H1 (cell line): ENCODE measurements around the gene LRP2BP. TPM values are rescaled to one million over a fixed set of nuclear protein-coding genes. Genes with fewer than 3 reads are reported as not detected.

ENCODE experiments used
- CTCF ChIA-PET: fragments of 300-600 bp; sonication (Branson Sonifier 250); formaldehyde crosslinking; loops from one replicate; lab custom pipeline; 2021; ENCODE audit not compliant: partially characterized antibody; lab: Charles Lee
- POLR2A ChIA-PET: fragments of 300-600 bp; sonication (Branson Sonifier 250); formaldehyde crosslinking; loops from one replicate; lab custom pipeline; 2021; ENCODE audit warnings: inconsistent platforms; ENCODE audit not compliant: partially characterized antibody; lab: Charles Lee
- DNase-seq, 2 experiments: peaks; one replicate each; pipeline versions ENCODE4 v3.0.0 to v3.0.0-alpha.2; 2010 to 2022; ENCODE audit warnings: low spot score in 2 of 2, low read depth in 1 of 2, mixed read lengths in 1 of 2
- FAIRE-seq: peaks from 2 replicates; lab custom pipeline; 2011; peaks lifted over from hg19 to GRCh38; lab: Jason Lieb, UNC
- H2AFZ ChIP-seq: 2 replicates; pipeline ENCODE4 v1.8.1; 2012; ENCODE audit warnings: low read length, inconsistent platforms
- H2AK5ac ChIP-seq: 2 replicates; pipeline ENCODE4 v1.6.1; 2013; ENCODE audit warnings: low read depth, low read length
- H2BK120ac ChIP-seq: replicated peaks from 2 replicates; pipeline ENCODE3; 2013; ENCODE audit warnings: low read depth, low read length, inconsistent platforms
- H2BK12ac ChIP-seq: 2 replicates; pipeline ENCODE4 v1.6.1; 2013; ENCODE audit warnings: low read depth, low read length
- H2BK15ac ChIP-seq: 2 replicates; pipeline ENCODE4 v1.6.1; 2013; ENCODE audit warnings: low read length
- H2BK20ac ChIP-seq: 2 replicates; pipeline ENCODE4 v1.6.1; 2013; ENCODE audit warnings: low read length
- H2BK5ac ChIP-seq: 2 replicates; pipeline ENCODE4 v1.6.1; 2013; ENCODE audit warnings: low read depth, low read length
- H3K14ac ChIP-seq: 2 replicates; pipeline ENCODE4 v1.6.1; 2013; ENCODE audit warnings: inconsistent platforms; ENCODE audit not compliant: insufficient read length
- H3K18ac ChIP-seq: 2 replicates; pipeline ENCODE4 v1.6.1; 2013; ENCODE audit warnings: low read length; ENCODE audit errors: extremely low read depth
- H3K23ac ChIP-seq: 2 replicates; pipeline ENCODE4 v1.6.1; 2013; ENCODE audit warnings: inconsistent platforms; ENCODE audit not compliant: insufficient read length
- H3K23me2 ChIP-seq: 2 replicates; pipeline ENCODE4 v1.6.1; 2013; ENCODE audit warnings: low read depth, low read length
- H3K27ac ChIP-seq: 2 replicates; pipeline ENCODE4 v1.6.1; 2011; ENCODE audit warnings: low read depth, low read length, inconsistent platforms
- H3K27me3 ChIP-seq, 4 experiments: replicated peaks in 1 of 4; 1 replicate in 1 of 4; 2 replicates in 3 of 4; pipeline versions ENCODE4 v1.6.1 to v1.8.1; 2011 to 2013; ENCODE audit warnings: low read length in 3 of 4, mild to moderate bottlenecking in 3 of 4, inconsistent platforms in 2 of 4, mixed read lengths in 2 of 4, moderate library complexity in 1 of 4; ENCODE audit not compliant: control insufficient read depth in 3 of 4, insufficient read depth in 3 of 4; ENCODE audit errors: extremely low read depth in 1 of 4
- H3K36me3 ChIP-seq, 4 experiments: 2 replicates each; pipeline versions ENCODE4 v1.6.1 to v1.8.1; 2011 to 2013; ENCODE audit warnings: mild to moderate bottlenecking in 4 of 4, low read length in 3 of 4, moderate library complexity in 2 of 4, control low read depth in 1 of 4, inconsistent platforms in 1 of 4; ENCODE audit not compliant: insufficient read depth in 4 of 4, control insufficient read depth in 2 of 4
- H3K4ac ChIP-seq: replicated peaks from 2 replicates; pipeline ENCODE3; 2013; ENCODE audit warnings: low read length, low read depth, mixed read lengths, inconsistent platforms; ENCODE audit not compliant: insufficient read length
- H3K4me1 ChIP-seq, 4 experiments: replicated peaks in 1 of 4; 1 replicate in 1 of 4; 2 replicates in 3 of 4; pipeline versions ENCODE4 v1.6.1 to v1.8.1; 2011 to 2013; ENCODE audit warnings: low read length in 3 of 4, inconsistent platforms in 2 of 4, mixed read lengths in 1 of 4; ENCODE audit not compliant: insufficient read depth in 4 of 4, control insufficient read depth in 3 of 4
- H3K4me2 ChIP-seq, 2 experiments: 2 replicates each; pipeline versions ENCODE4 v1.6.1 to v1.8.1; 2011 to 2013; ENCODE audit warnings: low read depth in 2 of 2, low read length in 2 of 2, control low read depth in 1 of 2, inconsistent platforms in 1 of 2, mild to moderate bottlenecking in 1 of 2; ENCODE audit not compliant: insufficient read depth in 1 of 2
- H3K4me3 ChIP-seq, 4 experiments: fragments of 200-600, 300-600 bp in 1 of 4; sonication (generic), shearing (Covaris generic), sonication (Bioruptor Twin) in 1 of 4; 2 replicates each; pipeline versions ENCODE4 v1.5.1 to v1.8.1; 2011 to 2016; ENCODE audit warnings: low read length in 4 of 4, low read depth in 3 of 4, control low read depth in 2 of 4, inconsistent platforms in 2 of 4, mild to moderate bottlenecking in 2 of 4, mixed read lengths in 1 of 4, moderate library complexity in 1 of 4; ENCODE audit not compliant: insufficient read depth in 2 of 4; ENCODE audit errors: extremely low read depth in 1 of 4
- H3K56ac ChIP-seq: replicated peaks from 2 replicates; pipeline ENCODE3; 2013; ENCODE audit warnings: low read depth, mild to moderate bottlenecking, mixed read lengths, low read length, inconsistent platforms; ENCODE audit not compliant: insufficient read length
- H3K79me1 ChIP-seq: 2 replicates; pipeline ENCODE4 v1.6.1; 2013; ENCODE audit warnings: low read depth, low read length, control low read depth
- H3K79me2 ChIP-seq, 2 experiments: 2 replicates each; pipeline versions ENCODE4 v1.6.1 to v1.8.1; 2012 to 2013; ENCODE audit warnings: low read length in 2 of 2, mild to moderate bottlenecking in 2 of 2, inconsistent platforms in 1 of 2; ENCODE audit not compliant: insufficient read depth in 2 of 2, control insufficient read depth in 1 of 2
- H3K9ac ChIP-seq, 4 experiments: replicated peaks in 1 of 4; 1 replicate in 1 of 4; 2 replicates in 3 of 4; pipeline versions ENCODE4 v1.6.1 to v1.8.1; 2011 to 2013; ENCODE audit warnings: low read depth in 3 of 4, low read length in 3 of 4, control low read depth in 2 of 4, mild to moderate bottlenecking in 2 of 4, moderate library complexity in 2 of 4, inconsistent platforms in 1 of 4; ENCODE audit errors: extremely low read depth in 1 of 4
- H3K9me3 ChIP-seq, 2 experiments: 2 replicates each; pipeline versions ENCODE4 v1.6.1 to v1.8.1; 2012 to 2013; ENCODE audit warnings: mild to moderate bottlenecking in 2 of 2, moderate library complexity in 2 of 2, control low read depth in 1 of 2, inconsistent platforms in 1 of 2, low read depth in 1 of 2, low read length in 1 of 2, mixed read lengths in 1 of 2; ENCODE audit not compliant: insufficient read depth in 2 of 2
- H4K20me1 ChIP-seq, 2 experiments: replicated peaks in 1 of 2; 2 replicates each; pipeline versions ENCODE3 to v1.8.1; 2011 to 2013; ENCODE audit warnings: inconsistent platforms in 2 of 2, low read length in 2 of 2, mild to moderate bottlenecking in 1 of 2; ENCODE audit not compliant: insufficient read depth in 2 of 2, control insufficient read depth in 1 of 2
- H4K5ac ChIP-seq: 2 replicates; pipeline ENCODE4 v1.6.1; 2013; ENCODE audit warnings: low read length, low read depth, mixed read lengths, inconsistent platforms; ENCODE audit not compliant: insufficient read length
- H4K8ac ChIP-seq: 2 replicates; pipeline ENCODE4 v1.8.0; 2013; ENCODE audit warnings: mild to moderate bottlenecking, moderate library complexity, low read length, inconsistent platforms; ENCODE audit not compliant: insufficient read depth; ENCODE audit errors: extremely low read depth
- H4K91ac ChIP-seq: replicated peaks from 2 replicates; pipeline ENCODE3; 2013; ENCODE audit warnings: low read length, mixed read lengths, inconsistent platforms; ENCODE audit not compliant: insufficient read length
- TCF12 ChIP-seq: IDR thresholded peaks from 2 replicates; pipeline ENCODE4 v1.6.1; 2011; ENCODE audit warnings: low read depth, mild to moderate bottlenecking, low read length
- WGBS, 2 experiments: shearing (Covaris generic) in 1 of 2; methylation state at CpG; one replicate each; pipeline versions ENCODE4 v1.1.6 to v1.1.7; 2013 to 2015; ENCODE audit warnings: low lambda C conversion rate in 2 of 2, mixed read lengths in 2 of 2, inconsistent platforms in 1 of 2, low coverage in 1 of 2, missing lambda C conversion rate in 1 of 2; ENCODE audit not compliant: insufficient replicate concordance in 2 of 2, insufficient coverage in 1 of 2, insufficient read length in 1 of 2; ENCODE audit errors: extremely low coverage in 1 of 2, missing lambda C conversion rate in 1 of 2; 5-methylcytosine and 5-hydroxymethylcytosine counted together
- polyA plus RNA-seq, 7 experiments: library from polyadenylated mRNA; depleted of rRNA in 3 of 7; stranded (reverse) in 5 of 7; unstranded in 2 of 7; fragments of >200 nt in 5 of 7; fragments of 200-250 nt in 2 of 7; gene quantifications; 1 replicate in 5 of 7; 2 replicates in 1 of 7; 4 replicates in 1 of 7; pipeline versions ENCODE4 v1.2.1 to v1.2.3, GENCODE V29; 2011 to 2013; ENCODE audit warnings: missing spikeins in 2 of 7, mixed read lengths in 2 of 7
- total RNA-seq: library from RNA; stranded (reverse); fragmentation: NEBNext Ultra II Directional; extraction: Animal tissue kit (Norgen Biotek cat#: 25700); gene quantifications from 2 replicates; pipeline ENCODE4 v1.2.1, GENCODE V29; 2021

Gene LRP2BP
- total and polyA plus RNA-seq, 2 of the 8 experiments (the other 6 are each of a cell fraction or from before 2014, with no cell fraction given): 0.12 to 0.30 TPM

DNA sequence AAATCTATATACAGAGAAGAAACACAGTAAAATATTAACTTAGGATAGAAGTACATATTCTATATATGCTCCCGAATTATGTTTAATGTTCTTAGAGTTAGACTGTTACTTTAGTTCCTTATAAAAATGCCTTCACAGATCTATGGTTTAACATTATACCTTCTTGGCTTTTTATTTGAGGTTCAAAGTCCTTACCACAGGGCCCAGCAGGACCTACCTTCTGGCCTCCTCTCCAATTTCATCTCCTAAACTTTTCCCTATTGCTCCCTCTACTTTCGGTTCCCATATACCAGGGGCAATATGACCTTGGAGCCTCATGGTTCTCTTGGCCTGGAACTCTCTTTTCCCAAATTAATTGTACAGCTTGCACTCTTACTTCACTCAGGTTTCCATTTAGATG is 12.7 kb upstream of the LRP2BP start:
- H3K4me1 ChIP-seq: no peaks in the 10 kb centered on the region
- no peak overlapping the region for H2AK5ac ChIP-seq
- H3K23ac ChIP-seq: no peak overlapping the region
- no peak overlapping the region for H3K9ac ChIP-seq
- H3K79me1 ChIP-seq: no peaks in the 10 kb centered on the region
- no peak overlapping the region for H3K4ac ChIP-seq
- no peak overlapping the region for H2AFZ ChIP-seq
- POLR2A ChIA-PET: no interaction called here
- H2BK12ac ChIP-seq: no peak overlapping the region
- H3K9me3 ChIP-seq: no peaks in the 10 kb centered on the region; a peak in 1 of 4 replicates
- H3K14ac ChIP-seq: no peak overlapping the region
- WGBS, 2 experiments: 91% methylated on average over 2 of the region's 2 CpGs; no CpG with 5 or more reads in 1 of the 2 experiments
- H4K20me1 ChIP-seq: peaks cover 0 to 4% of the 10 kb centered on the region in 2 experiments
- no peak overlapping the region for H2BK5ac ChIP-seq
- TF ChIP-seq TCF12: no peak
- TF ChIP-seq, all 59 proteins: peak for 0
- Histone ChIP-seq H2BK120ac (no peak overlapping the region), H4K91ac (no peak overlapping the region), H2BK15ac (no peak overlapping the region), H2BK20ac (no peak overlapping the region), H3K4me3 (no peak overlapping the region), H3K56ac (no peak overlapping the region), H4K8ac (no peak overlapping the region), H3K4me2 (no peak overlapping the region), H3K36me3 (peaks cover 0 to 21% (median 5%) of the 10 kb centered on the region in 4 experiments; a peak in 4 of 8 replicates), H3K79me2 (no peaks in the 10 kb centered on the region), H3K18ac (no peak overlapping the region), H4K5ac (no peak overlapping the region), H3K27ac (no peak overlapping the region), H3K23me2 (no peaks in the 10 kb centered on the region), H3K27me3 (no peaks in the 10 kb centered on the region)
- FAIRE-seq: no peak
- DNase-seq: no peak
- CTCF ChIA-PET: no interaction called here
